Measurements from ENCODE around the gene FAM177A1. TPM values are rescaled to one million over a fixed set of nuclear protein-coding genes. Genes with fewer than 3 reads are reported as not detected.

FAM177A1 gene
- total and polyA plus RNA-seq, 10 of the 15 experiments (the other 5 are each of a cell fraction or from before 2014, with no cell fraction given): 5.3 to 38.6 (median 20.7) TPM

DNA sequence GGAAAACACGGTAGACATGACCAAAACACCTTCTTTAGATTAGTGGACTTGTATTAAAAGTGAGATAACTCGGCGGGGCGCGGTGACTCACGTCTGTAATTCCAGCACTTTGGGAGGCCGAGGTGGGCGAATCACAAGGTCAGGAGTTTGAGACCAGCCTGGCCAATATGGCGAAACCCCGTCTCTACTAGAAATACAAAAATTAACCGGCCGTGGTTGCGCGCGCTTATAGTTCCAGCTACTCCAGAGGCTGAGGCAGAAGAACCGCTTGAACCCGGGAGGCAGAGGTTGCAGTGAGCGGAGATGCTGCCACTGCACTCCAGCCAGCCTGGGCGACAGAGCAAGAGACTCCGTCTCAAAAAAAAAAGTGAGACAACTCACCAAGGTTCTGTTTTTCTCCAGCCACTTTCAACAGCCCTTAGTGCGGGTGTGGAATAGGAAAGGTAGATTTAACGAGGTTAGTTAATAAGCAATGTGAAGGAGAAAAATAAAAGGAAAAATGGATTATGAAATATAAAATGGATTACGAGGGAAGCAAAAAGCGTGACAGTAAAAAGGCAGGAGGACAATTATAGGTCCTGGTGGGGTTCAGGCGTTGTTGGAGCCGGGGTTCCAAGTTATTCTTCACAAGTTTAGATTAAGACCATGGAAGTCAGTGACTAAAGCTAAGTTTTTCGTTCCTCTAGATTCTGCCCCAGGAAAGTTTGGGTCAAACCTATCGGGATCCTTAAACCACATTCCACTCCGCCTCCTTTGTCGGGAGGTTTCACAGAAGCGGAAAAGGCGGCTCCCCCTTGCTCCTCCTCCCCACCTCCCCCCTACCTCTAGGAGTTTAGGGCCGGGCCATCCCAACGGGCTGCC lies 75.2 kb downstream of the FAM177A1 start (continued):
- no peak for TF ChIP-seq ZBTB33 (IDR thresholded peaks at IDR 0.05)
- TF ChIP-seq BRCA1 (IDR thresholded peaks at IDR 0.05; ENCODE audit: low read depth, low read length): no peak
- TF ChIP-seq YY1 (IDR thresholded peaks at IDR 0.05; ENCODE audit: low read depth, low read length): 0 out of 2 replicates have a peak, but pooled peaks have one; percentile 18
- TF ChIP-seq POU2F2 (IDR thresholded peaks at IDR 0.05; ENCODE audit: borderline replicate concordance, low read depth, low read length): no peak
- TF ChIP-seq NFYB (IDR thresholded peaks at IDR 0.05; ENCODE audit: insufficient read depth, low read depth, low read length): no peak
- TF ChIP-seq FOS (IDR thresholded peaks at IDR 0.05; ENCODE audit: borderline replicate concordance, extremely low read depth, insufficient read length): no peak
- TF ChIP-seq ZNF622 (IDR thresholded peaks at IDR 0.05): no peak
- TF ChIP-seq CREM (IDR thresholded peaks at IDR 0.05; ENCODE audit: low read depth): no peak
- TF ChIP-seq ZSCAN29 (IDR thresholded peaks at IDR 0.05): no peak
- TF ChIP-seq TCF7 (IDR thresholded peaks at IDR 0.05; ENCODE audit: borderline replicate concordance): 0 out of 2 replicates have a peak, but pooled peaks have one; percentile 24
- no peak for TF ChIP-seq TCF12 (IDR thresholded peaks at IDR 0.05; ENCODE audit: low read depth, low read length)
- TF ChIP-seq BMI1 (IDR thresholded peaks at IDR 0.05; ENCODE audit: borderline replicate concordance): no peak
- peak; percentile 76 to 81 for TF ChIP-seq IKZF2 (IDR thresholded peaks at IDR 0.05)
- TF ChIP-seq ZBED1 (IDR thresholded peaks at IDR 0.05; ENCODE audit: borderline replicate concordance): no peak
- no peak for TF ChIP-seq NBN (IDR thresholded peaks at IDR 0.05)
- 0 out of 2 replicates have a peak, but pooled peaks have one; percentile 6 for TF ChIP-seq IRF4 (IDR thresholded peaks at IDR 0.05; ENCODE audit: low read depth, low read length)
- TF ChIP-seq SMAD5 (IDR thresholded peaks at IDR 0.05; ENCODE audit: low read depth): no peak
- TF ChIP-seq RELB (IDR thresholded peaks at IDR 0.05; ENCODE audit: low read depth): peak; percentile 40; the same call in 1 of the 2 replicates

All from GM12878 (cell line).